ENCODE results near the gene CERS2.

Gene CERS2

GRCh38 chr1:150968491-150968890, 6.1 kb downstream of the CERS2 start:
- no peak overlapping the region for H3K4me3 ChIP-seq (ENCODE audit: insufficient read depth, low read length, poor library complexity, severe bottlenecking)
- no peak overlapping the region for H3K27ac ChIP-seq (ENCODE audit: low read depth, low read length)
- H3K9me2 ChIP-seq (replicated peaks; ENCODE audit: insufficient read depth, low read length): no peaks in the 10 kb centered on the region
- no peaks in the 10 kb centered on the region for H3K9me3 ChIP-seq (ENCODE audit: insufficient read depth, low read length)
- H3K79me2 ChIP-seq (ENCODE audit: insufficient read depth, low read length): peaks cover 40% of the 10 kb centered on the region
- H3K36me3 ChIP-seq (ENCODE audit: low read length): peaks cover 3% of the 10 kb centered on the region; the same call in 1 of the 2 replicates
- TF ChIP-seq EZH2phosphoT487 (conservative IDR thresholded peaks at IDR 0.05; ENCODE audit: low read length): no peak
- TF ChIP-seq, protein P1, sequence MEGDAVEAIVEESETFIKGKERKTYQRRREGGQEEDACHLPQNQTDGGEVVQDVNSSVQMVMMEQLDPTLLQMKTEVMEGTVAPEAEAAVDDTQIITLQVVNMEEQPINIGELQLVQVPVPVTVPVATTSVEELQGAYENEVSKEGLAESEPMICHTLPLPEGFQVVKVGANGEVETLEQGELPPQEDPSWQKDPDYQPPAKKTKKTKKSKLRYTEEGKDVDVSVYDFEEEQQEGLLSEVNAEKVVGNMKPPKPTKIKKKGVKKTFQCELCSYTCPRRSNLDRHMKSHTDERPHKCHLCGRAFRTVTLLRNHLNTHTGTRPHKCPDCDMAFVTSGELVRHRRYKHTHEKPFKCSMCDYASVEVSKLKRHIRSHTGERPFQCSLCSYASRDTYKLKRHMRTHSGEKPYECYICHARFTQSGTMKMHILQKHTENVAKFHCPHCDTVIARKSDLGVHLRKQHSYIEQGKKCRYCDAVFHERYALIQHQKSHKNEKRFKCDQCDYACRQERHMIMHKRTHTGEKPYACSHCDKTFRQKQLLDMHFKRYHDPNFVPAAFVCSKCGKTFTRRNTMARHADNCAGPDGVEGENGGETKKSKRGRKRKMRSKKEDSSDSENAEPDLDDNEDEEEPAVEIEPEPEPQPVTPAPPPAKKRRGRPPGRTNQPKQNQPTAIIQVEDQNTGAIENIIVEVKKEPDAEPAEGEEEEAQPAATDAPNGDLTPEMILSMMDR (IDR thresholded peaks at IDR 0.05; ENCODE audit: insufficient read depth, low read length, poor library complexity, severe bottlenecking): no peak
- no peak overlapping the region for H2AFZ ChIP-seq (ENCODE audit: low read depth, low read length, severe bottlenecking)
- no peak overlapping the region for H3K9ac ChIP-seq (ENCODE audit: low read length)
- no peaks in the 10 kb centered on the region for H4K20me1 ChIP-seq (ENCODE audit: low read depth, low read length)
- H3K4me2 ChIP-seq (ENCODE audit: low read depth, low read length, poor library complexity, severe bottlenecking): no peak overlapping the region
- no peaks in the 10 kb centered on the region for H3K27me3 ChIP-seq (ENCODE audit: low read length)
- H3F3A ChIP-seq (ENCODE audit: insufficient read depth): peaks cover 13% of the 10 kb centered on the region

- Histone ChIP-seq H3K36me3 (ENCODE audit: low read length) (peaks cover 3% of the 10 kb centered on the region; the same call in 1 of the 2 replicates), H3K79me2 (ENCODE audit: insufficient read depth, low read length) (peaks cover 34% of the 10 kb centered on the region)
These were observed 6.7 kb downstream of the CERS2 start for GRCh38 chr1:150967936-150968335.

GRCh38 chr1:150966011-150966410, 8.6 kb downstream of the CERS2 start:
- no peak for TF ChIP-seq EZH2phosphoT487 (conservative IDR thresholded peaks at IDR 0.05; ENCODE audit: low read length)
- TF ChIP-seq, protein P1 (IDR thresholded peaks at IDR 0.05; ENCODE audit: insufficient read depth, low read length, poor library complexity, severe bottlenecking): no peak
- H3K4me2 ChIP-seq (ENCODE audit: low read depth, low read length, poor library complexity, severe bottlenecking): no peak overlapping the region
- no peaks in the 10 kb centered on the region for H3K27me3 ChIP-seq (ENCODE audit: low read length)
- no peaks in the 10 kb centered on the region for H3K9me3 ChIP-seq (ENCODE audit: insufficient read depth, low read length)
- no peak overlapping the region for H2AFZ ChIP-seq (ENCODE audit: low read depth, low read length, severe bottlenecking)
- H3K4me3 ChIP-seq (ENCODE audit: insufficient read depth, low read length, poor library complexity, severe bottlenecking): no peak overlapping the region
- peaks cover 15% of the 10 kb centered on the region for H3K79me2 ChIP-seq (ENCODE audit: insufficient read depth, low read length)
- no peaks in the 10 kb centered on the region for H4K20me1 ChIP-seq (ENCODE audit: low read depth, low read length)
- no peak overlapping the region for H3K9ac ChIP-seq (ENCODE audit: low read length)
- no peaks in the 10 kb centered on the region for H3K9me2 ChIP-seq (replicated peaks; ENCODE audit: insufficient read depth, low read length)
- no peak overlapping the region for H3K27ac ChIP-seq (ENCODE audit: low read depth, low read length)
- H3K36me3 ChIP-seq (ENCODE audit: low read length): peaks cover 3% of the 10 kb centered on the region; the same call in 1 of the 2 replicates
- H3F3A ChIP-seq (ENCODE audit: insufficient read depth): peaks cover 5% of the 10 kb centered on the region; the same call in 1 of the 2 replicates

More at GRCh38 chr1:150967936-150968335, 6.7 kb downstream of the CERS2 start:
- H3K9ac ChIP-seq (ENCODE audit: low read length): no peak overlapping the region
- H3K9me2 ChIP-seq (replicated peaks; ENCODE audit: insufficient read depth, low read length): no peaks in the 10 kb centered on the region
- TF ChIP-seq, protein P1 (IDR thresholded peaks at IDR 0.05; ENCODE audit: insufficient read depth, low read length, poor library complexity, severe bottlenecking): no peak
- TF ChIP-seq EZH2phosphoT487 (conservative IDR thresholded peaks at IDR 0.05; ENCODE audit: low read length): no peak
- H3K4me2 ChIP-seq (ENCODE audit: low read depth, low read length, poor library complexity, severe bottlenecking): no peak overlapping the region
- H3K27me3 ChIP-seq (ENCODE audit: low read length): no peaks in the 10 kb centered on the region
- peaks cover 13% of the 10 kb centered on the region for H3F3A ChIP-seq (ENCODE audit: insufficient read depth)
- no peak overlapping the region for H3K27ac ChIP-seq (ENCODE audit: low read depth, low read length)
- no peak overlapping the region for H2AFZ ChIP-seq (ENCODE audit: low read depth, low read length, severe bottlenecking)
- no peaks in the 10 kb centered on the region for H3K9me3 ChIP-seq (ENCODE audit: insufficient read depth, low read length)
- H3K4me3 ChIP-seq (ENCODE audit: insufficient read depth, low read length, poor library complexity, severe bottlenecking): no peak overlapping the region
- H4K20me1 ChIP-seq (ENCODE audit: low read depth, low read length): no peaks in the 10 kb centered on the region
